SHP77 (cell line): Measurements from ENCODE around the gene MARK4.
"Not testable (repeated sequence)": the region's sequence is repeated elsewhere in the genome, so short reads cannot be mapped to it uniquely, and the experiment has no call there.

ENCODE experiments used
- DNase-seq, 2 experiments: peaks; one replicate each; lab custom pipeline; 2025; lab: John Stamatoyannopoulos, UW

MARK4 gene

GRCh38 chr19:45305421-45305820 is 54.4 kb downstream of the MARK4 start:
- DNase-seq: no peak

GRCh38 chr19:45306040-45306439 is 55.0 kb downstream of the MARK4 start:
- no peak for DNase-seq

- DNase-seq: peak in 1 of 2 experiments; percentile 33
These were observed 55.5 kb downstream of the MARK4 start for GRCh38 chr19:45306518-45307027.

GRCh38 chr19:45307361-45307760 is 56.3 kb downstream of the MARK4 start:
- no peak for DNase-seq

- not testable (repeated sequence) for DNase-seq
These were observed 58.3 kb downstream of the MARK4 start for GRCh38 chr19:45309322-45309721.

- DNase-seq: no peak
These were observed 60.5 kb downstream of the MARK4 start for GRCh38 chr19:45311621-45312020.

- DNase-seq: not testable (repeated sequence)
These were observed 61.2 kb downstream of the MARK4 start for GRCh38 chr19:45312285-45312684.

- DNase-seq: no peak
These were observed 63.7 kb downstream of the MARK4 start for GRCh38 chr19:45314708-45315245.

GRCh38 chr19:45315304-45315703 is 64.2 kb downstream of the MARK4 start:
- no peak for DNase-seq

GRCh38 chr19:45320997-45321775 is 70.1 kb downstream of the MARK4 start:
- DNase-seq: no peak

GRCh38 chr19:45321848-45322247 is 70.8 kb downstream of the MARK4 start:
- peak in 1 of 2 experiments; percentile 37 for DNase-seq

GRCh38 chr19:45322311-45322710 is 71.2 kb downstream of the MARK4 start:
- DNase-seq: peak; percentile 49 to 70

GRCh38 chr19:45322744-45323281 is 71.7 kb downstream of the MARK4 start, which contains the start of gene CKM:
CKM (minus strand) TSS chr19:45322875; CDS start chr19:45319713, 3,162 bp downstream.
- no peak for DNase-seq

- DNase-seq: no peak
These were observed 72.6 kb downstream of the MARK4 start for GRCh38 chr19:45323671-45324081.

- no peak for DNase-seq
These were observed 73.4 kb downstream of the MARK4 start for GRCh38 chr19:45324349-45324907.

GRCh38 chr19:45327404-45328143 is 76.5 kb downstream of the MARK4 start:
- no peak for DNase-seq

GRCh38 chr19:45331411-45331810 is 80.3 kb downstream of the MARK4 start:
- peak; percentile 55 to 65 for DNase-seq

- no peak for DNase-seq
These were observed 82.7 kb downstream of the MARK4 start for GRCh38 chr19:45333609-45334303.

- DNase-seq: not testable (repeated sequence)
These were observed 83.8 kb downstream of the MARK4 start for GRCh38 chr19:45334881-45335280.

- DNase-seq: no peak
These were observed 85.7 kb downstream of the MARK4 start for GRCh38 chr19:45336696-45337251.

GRCh38 chr19:45339629-45340028 is 88.6 kb downstream of the MARK4 start:
- no peak for DNase-seq
